Left colon (tissue), 2 donors: ENCODE data around the gene ANKRD31. TPM values are rescaled to one million over a fixed set of nuclear protein-coding genes. Genes with fewer than 3 reads are reported as not detected.
"Not testable (repeated sequence)": the region's sequence is repeated elsewhere in the genome, so short reads cannot be mapped to it uniquely, and the experiment has no call there.

Source experiments
- ATAC-seq: fragments of 200-7000 bp; cut with Tn5 transposase; one replicate; pipeline ENCODE4 v1.9.1; 2020; ENCODE audit warnings: mild to moderate bottlenecking, moderate library complexity
- DNase-seq, 2 donors: peaks; one replicate each; pipeline ENCODE4 v3.0.0-alpha.2; 2020
- intact Hi-C, 2 donors: fragments of 100-400 bp; cut with DNase I in 1 of 2; cut with micrococcal nuclease in 1 of 2; formaldehyde crosslinking; loops; one replicate each; pipeline versions ENCODE4 v1.11.2 to v1.14.0; 2022; cut with DNase I, micrococcal nuclease
- long read RNA-seq: library from polyadenylated mRNA; unstranded; transcript quantifications from one replicate; pipeline ENCODE4 v2.0.0, GENCODE V29; 2021
- total RNA-seq, 2 donors: library from RNA; stranded (reverse); fragmentation: NEBNext Ultra II Directional; extraction: Animal tissue kit (Norgen Biotek cat#: 25700); gene quantifications; one replicate each; pipeline ENCODE4 v1.2.1, GENCODE V29; 2021
- donor health status: DM: no; HTN: no; CAD: no.
- donor health status: DM: yes; HTN: yes; CAD: no.

ANKRD31 gene
- under 1 TPM in 1 of 2 donors, not detected in 1; 0.11 TPM for total RNA-seq
- long read RNA-seq = 0 reads

GRCh38 chr5:75236322-75237316 lies at the start of gene ANKRD31:
Gene ANKRD31, minus strand, starts transcription at chr5:75236878. Its CDS starts 192 bp downstream, at chr5:75236686.
- ATAC-seq (peak; percentile 100), DNase-seq (peak; percentile 71 to 93)
- intact Hi-C loops = loop anchor here in 1 of 2 donors (10.0 kb wide), 1 partner anchor 438 kb away; no protein-coding TSS in a partner anchor

- no peak for DNase-seq
These were observed 49.6 kb upstream of the ANKRD31 start for GRCh38 chr5:75286211-75286773.

GRCh38 chr5:75282581-75282980 lies 45.9 kb upstream of the ANKRD31 start:
- no peak for DNase-seq
- no peak for ATAC-seq
- intact Hi-C loops = no loop called here

More at GRCh38 chr5:75286211-75286773, 49.6 kb upstream of the ANKRD31 start:
- intact Hi-C loops = no loop called here
- no peak for ATAC-seq

GRCh38 chr5:75281716-75282465 lies 45.2 kb upstream of the ANKRD31 start:
- DNase-seq (no peak), ATAC-seq (no peak)
- intact Hi-C loops = no loop called here

GRCh38 chr5:75279321-75279720 lies 42.6 kb upstream of the ANKRD31 start:
- intact Hi-C loops = no loop called here
- ATAC-seq (no peak), DNase-seq (no peak)

- intact Hi-C loops = no loop called here
- ATAC-seq (peak; percentile 90), DNase-seq (peak; percentile 54 to 63)
These were observed 40.8 kb upstream of the ANKRD31 start for GRCh38 chr5:75277463-75277862.

- DNase-seq (no peak), ATAC-seq (peak; percentile 30)
- intact Hi-C loops = no loop called here
These were observed 39.1 kb upstream of the ANKRD31 start for GRCh38 chr5:75275756-75276155.

GRCh38 chr5:75275147-75275546 lies 38.5 kb upstream of the ANKRD31 start:
- intact Hi-C loops = no loop called here
- DNase-seq (no peak), ATAC-seq (no peak)

- intact Hi-C loops = no loop called here
- DNase-seq = no peak
- peak; percentile 25 for ATAC-seq
These were observed 37.8 kb upstream of the ANKRD31 start for GRCh38 chr5:75274486-75274885.

GRCh38 chr5:75270605-75271004 lies 33.9 kb upstream of the ANKRD31 start:
- DNase-seq, intact Hi-C loops, ATAC-seq: not testable (repeated sequence)

GRCh38 chr5:75265731-75266130 lies 29.1 kb upstream of the ANKRD31 start:
- no peak for DNase-seq
- ATAC-seq = peak; percentile 81
- intact Hi-C loops = no loop called here

- ATAC-seq (peak; percentile 65), DNase-seq (no peak)
- intact Hi-C loops = no loop called here
These were observed 25.6 kb upstream of the ANKRD31 start for GRCh38 chr5:75262271-75262670.

GRCh38 chr5:75260708-75261107 lies 24.0 kb upstream of the ANKRD31 start:
- ATAC-seq (peak; percentile 86), DNase-seq (no peak)
- intact Hi-C loops = no loop called here

GRCh38 chr5:75250452-75250851 lies 13.8 kb upstream of the ANKRD31 start:
- DNase-seq, intact Hi-C loops, ATAC-seq: not testable (repeated sequence)

GRCh38 chr5:75245023-75245422 lies 8.3 kb upstream of the ANKRD31 start:
- DNase-seq (no peak), ATAC-seq (no peak)
- intact Hi-C loops = no loop called here

- intact Hi-C loops = loop anchor here in 1 of 2 donors (5.0 kb wide), 1 partner anchor 94 kb away; the partner anchor contains the start of gene HMGCR
- ATAC-seq = no peak
- DNase-seq = no peak
These were observed 6.8 kb upstream of the ANKRD31 start for GRCh38 chr5:75243510-75243909.

GRCh38 chr5:75243100-75243499 lies 6.4 kb upstream of the ANKRD31 start:
- peak; percentile 63 for ATAC-seq
- DNase-seq = no peak
- intact Hi-C loops = loop anchor here in 1 of 2 donors (5.0 kb wide), 1 partner anchor 94 kb away; the partner anchor contains the start of gene HMGCR

- DNase-seq (no peak), ATAC-seq (no peak)
- intact Hi-C loops = loop anchor here in 1 of 2 donors (5.0 kb wide), 1 partner anchor 95 kb away; the partner anchor contains the start of gene HMGCR
These were observed 5.4 kb upstream of the ANKRD31 start for GRCh38 chr5:75242067-75242466.

- no peak for ATAC-seq
- intact Hi-C loops = loop anchor here in 1 of 2 donors (5.0 to 10.0 kb wide), 2 partner anchors 98 to 435 kb away; partner anchors contain the start of gene HMGCR
These were observed 3.0 kb upstream of the ANKRD31 start for GRCh38 chr5:75239681-75240080.

More at GRCh38 chr5:75239681-75240080, 3.0 kb upstream of the ANKRD31 start:
- DNase-seq = no peak
